Tibial nerve (tissue), 3 donors: ENCODE measurements around the gene BOLA1.

ENCODE experiments used
- CTCF ChIP-seq, 5 experiments: fragments of 200-600 bp in 3 of 5; fragments of 450-650 bp in 2 of 5; sonication (generic) in 3 of 5; IDR thresholded peaks; one replicate each; pipeline ENCODE4 v1.5.1; 2016 to 2019; ENCODE audit warnings: antibody characterized with exemption in 5 of 5, mild to moderate bottlenecking in 3 of 5, moderate library complexity in 2 of 5
- POLR2A ChIP-seq, 2 donors: fragments of 450-650 bp; IDR thresholded peaks; one replicate each; pipeline ENCODE4 v1.6.1; 2017; ENCODE audit warnings: antibody characterized with exemption in 2 of 2, mild to moderate bottlenecking in 2 of 2, moderate library complexity in 2 of 2

DNA sequence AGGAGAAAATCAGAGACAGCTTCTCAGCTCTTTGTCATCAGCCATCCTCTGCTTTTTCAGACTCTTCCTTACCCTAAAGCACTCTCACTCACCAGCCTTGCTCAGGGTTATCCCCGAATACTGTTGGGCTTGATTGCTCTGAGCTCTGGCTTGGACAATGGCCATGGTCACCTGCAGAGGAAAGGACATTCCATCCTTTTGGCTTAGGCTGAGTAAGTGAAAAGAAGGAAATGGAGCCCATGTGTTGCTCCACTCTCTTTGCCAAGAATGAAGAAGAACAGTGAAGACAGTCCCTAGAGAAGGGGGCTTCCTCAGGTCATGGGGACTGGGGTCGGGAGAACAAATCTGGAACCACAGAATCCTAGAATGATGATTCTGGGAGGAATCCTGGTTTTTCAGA lies 35.0 kb downstream of the BOLA1 start:
- TF ChIP-seq CTCF (IDR thresholded peaks at IDR 0.05): no peak
- TF ChIP-seq POLR2A (IDR thresholded peaks at IDR 0.05): no peak
